HG03439 (cell line): ENCODE data around the gene ZP1.

ENCODE experiments used
- ATAC-seq: cut with Tn5 transposase; IDR thresholded peaks from one replicate; pipeline ENCODE4 v1.9.1; 2021; ENCODE audit warnings: mild to moderate bottlenecking, moderate library complexity; ENCODE audit not compliant: unreplicated experiment

Gene ZP1

DNA sequence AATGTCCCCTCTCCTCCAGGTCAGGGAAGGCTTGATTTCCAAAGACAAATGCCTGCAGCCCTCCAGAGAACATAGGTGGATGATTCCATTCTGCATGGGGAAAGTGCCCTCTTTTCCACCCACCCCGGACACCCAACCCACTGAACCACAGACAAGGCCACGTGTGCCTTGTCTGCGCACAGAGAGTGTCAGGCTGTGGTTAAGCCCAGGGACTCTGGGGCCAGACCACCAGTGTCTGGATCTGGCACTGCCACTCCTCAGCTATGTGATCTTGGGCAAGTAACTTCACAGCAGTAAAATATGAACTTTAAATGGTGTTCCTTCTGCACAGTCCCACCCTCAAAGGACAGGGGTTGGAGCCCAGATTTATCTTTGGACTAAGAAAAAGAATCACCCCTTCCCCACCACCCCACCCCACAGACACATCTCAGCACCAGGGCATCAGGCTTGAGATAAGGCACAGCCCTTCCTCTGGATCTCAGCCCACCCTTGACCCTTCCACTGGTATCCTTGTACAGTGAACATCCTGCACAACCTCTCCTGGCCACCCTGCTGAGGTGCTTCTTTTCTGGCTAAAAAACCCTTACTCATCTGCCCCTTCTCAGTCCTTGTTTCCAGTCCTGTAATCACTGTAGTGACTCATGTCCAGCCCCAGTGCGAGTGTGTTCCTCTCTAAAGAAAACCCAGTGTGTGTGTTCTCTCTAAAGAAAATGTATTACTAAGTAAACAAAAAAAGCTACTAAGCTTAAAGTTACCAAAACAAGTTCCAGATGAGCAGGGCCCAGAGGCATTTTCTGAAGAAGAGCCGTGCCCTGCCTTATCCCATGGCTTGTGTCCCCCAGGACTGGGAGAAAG, 9.7 kb upstream of the ZP1 start:
- no peak for ATAC-seq

DNA sequence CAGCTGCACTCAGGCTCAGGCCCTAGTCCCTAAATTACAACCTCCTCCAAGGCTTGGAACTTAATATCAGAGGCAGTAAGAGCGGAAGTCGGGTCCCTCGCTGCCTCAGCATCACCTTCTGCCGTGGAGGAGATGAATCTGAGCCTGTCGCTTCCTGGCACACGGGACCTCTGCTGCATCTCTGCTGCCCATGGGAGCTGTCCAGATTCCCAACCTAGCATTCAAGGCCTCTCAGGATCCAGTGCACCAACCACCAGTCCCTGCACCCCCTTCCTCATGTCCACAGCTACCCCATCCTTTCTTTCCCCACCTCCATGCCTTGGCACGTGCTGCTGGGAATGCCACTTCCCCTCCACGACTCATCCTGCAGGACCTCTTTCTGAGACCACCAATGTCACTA, 9.1 kb upstream of the ZP1 start:
- ATAC-seq = no peak

DNA sequence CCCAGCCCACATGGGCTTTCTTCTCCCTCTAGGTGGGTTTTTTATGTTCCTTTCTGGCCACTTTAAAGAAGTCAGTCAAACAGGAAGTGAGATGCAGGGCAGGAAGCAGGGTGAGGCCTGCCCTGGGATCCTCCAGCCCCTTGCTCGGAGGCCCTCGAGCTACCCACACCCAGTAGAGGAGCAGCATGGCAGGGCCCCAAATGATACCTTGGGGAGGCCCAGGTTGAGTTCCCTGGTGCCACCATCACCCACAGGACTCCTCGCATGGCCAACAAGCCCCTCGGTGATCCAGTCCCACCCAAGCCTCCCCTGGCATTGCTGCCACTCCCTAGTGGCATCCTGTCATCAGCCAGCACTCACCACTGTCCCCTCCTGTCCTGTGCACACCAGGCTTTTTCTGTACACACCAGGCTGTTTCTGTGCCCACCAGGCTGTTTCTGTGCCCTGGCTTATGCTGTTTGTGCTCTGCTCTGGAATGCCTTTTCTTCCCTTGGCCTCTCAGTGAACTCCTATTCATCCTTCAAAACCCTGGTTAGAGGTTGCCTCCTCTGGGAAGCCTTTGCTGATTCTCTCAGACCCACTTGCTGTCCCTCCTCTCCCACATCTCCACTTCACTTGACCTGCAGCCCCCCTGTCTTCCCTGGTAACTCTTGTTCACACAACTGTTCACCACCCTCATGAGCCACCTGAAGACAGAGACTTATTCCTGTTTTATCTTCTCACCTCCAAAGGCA, 8.4 kb upstream of the ZP1 start:
- no peak for ATAC-seq

DNA sequence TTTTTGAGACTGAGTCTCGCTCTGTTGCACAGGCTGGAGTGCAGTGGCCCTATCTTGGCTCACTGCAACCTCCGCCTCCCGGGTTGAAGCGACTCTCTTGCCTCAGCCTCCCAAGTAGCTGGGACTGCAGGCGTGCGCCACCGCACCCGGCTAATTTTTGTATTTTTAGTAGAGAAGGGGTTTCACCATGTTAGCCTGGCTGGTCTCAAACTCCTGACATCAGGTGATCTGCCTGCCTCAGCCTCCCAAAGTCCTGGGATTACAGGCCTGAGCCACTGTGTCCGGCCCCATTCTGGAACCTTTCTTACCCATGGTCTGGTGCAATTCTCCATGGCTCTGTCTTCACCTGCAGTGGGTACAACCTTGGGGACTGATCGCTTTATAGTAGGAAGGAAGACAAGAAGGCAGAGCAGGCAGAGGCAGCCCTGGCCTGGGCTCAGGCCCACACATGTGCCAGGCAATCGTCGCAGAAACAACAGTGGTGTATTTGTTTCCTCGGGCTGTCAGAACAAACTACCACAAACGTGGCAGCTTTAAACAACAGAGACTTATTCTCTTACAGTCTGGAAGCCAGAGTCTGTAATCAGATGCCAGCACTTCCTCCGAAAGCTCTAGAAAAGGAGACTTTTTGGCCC, 7.6 kb upstream of the ZP1 start:
- no peak for ATAC-seq

DNA sequence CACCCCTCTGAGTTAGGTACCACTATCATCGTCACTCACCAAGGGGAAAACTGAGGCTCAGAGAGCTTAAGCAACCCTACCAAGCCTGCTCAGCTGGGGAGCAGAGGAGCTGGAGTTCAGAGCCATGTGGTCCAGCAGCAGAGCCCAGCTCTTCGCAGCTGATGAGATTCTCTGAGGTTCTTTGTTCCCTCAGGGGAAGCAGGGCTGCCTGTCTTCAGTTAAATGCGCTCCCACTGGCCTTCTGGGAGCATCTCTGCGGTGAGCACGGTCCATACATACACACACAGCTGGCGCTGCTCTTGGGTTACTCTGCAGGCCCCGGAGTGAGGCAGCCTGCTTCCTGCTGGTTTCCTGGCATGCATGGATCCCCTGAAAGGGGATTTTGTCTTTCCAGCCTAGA, 6.4 kb upstream of the ZP1 start:
- ATAC-seq = no peak

DNA sequence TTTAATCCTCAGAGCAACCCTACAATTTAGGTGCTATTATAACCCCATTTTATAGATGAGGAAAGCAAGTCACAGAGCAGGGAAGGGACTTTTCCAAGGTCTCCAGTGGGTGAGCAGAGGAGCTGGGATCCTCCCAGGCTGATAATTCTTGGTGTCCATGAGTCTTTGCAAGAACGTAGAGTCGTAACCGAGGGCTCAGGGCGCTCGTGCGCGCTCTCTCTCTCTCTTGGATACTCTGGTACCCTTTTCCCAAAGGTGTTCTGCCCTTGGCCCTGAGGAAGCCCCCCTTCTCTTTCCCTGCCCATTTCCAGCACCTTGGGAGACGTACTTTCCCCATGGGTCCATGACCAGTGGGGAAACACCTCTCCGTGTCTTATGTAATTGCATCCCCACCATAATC, 5.2 kb upstream of the ZP1 start:
- no peak for ATAC-seq

DNA sequence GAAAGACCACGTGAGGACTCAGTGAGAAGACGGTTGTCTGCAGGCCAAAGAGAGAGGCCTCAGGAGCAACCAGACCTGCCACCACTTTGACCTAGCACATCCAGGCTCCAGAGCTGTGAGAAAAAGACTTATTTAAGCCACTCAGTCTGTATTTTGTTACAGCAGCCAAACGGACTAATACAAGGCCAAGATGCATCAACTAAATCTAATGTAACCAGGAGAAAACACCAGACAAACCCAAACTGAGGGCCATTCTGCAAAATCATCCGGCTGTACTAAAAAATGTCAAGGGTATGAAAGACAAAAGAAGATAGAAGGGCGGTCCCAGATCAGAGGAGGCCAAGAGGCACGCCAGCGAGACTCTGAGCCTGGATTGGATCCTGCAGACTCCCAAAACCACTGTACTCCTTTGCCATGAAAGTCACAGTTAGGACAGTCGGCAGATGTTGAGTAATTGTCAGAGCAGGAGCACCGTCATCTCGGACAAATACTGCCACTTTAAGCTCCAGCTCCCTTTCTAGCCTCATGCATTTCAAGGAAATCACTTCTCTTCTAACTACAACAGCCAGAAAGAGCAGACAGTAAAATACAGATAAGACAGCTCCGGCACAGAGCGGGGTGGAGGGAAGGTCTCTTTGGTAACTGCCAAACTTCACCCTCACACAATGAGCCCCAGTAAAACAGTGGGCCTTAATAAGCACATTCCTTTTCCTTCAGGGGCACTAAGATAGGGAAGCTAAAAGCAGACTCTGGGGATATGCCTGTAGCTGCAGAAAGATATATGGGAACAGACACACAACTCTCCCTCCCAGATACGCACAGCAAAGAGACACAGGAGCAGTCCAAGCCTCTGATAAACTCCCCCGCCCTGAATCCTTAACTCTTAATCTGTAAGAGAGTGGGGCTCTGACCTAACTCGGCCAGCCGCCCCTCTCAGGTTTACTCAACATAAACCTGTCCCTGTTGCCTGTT, 3.5 kb upstream of the ZP1 start:
- ATAC-seq = no peak

DNA sequence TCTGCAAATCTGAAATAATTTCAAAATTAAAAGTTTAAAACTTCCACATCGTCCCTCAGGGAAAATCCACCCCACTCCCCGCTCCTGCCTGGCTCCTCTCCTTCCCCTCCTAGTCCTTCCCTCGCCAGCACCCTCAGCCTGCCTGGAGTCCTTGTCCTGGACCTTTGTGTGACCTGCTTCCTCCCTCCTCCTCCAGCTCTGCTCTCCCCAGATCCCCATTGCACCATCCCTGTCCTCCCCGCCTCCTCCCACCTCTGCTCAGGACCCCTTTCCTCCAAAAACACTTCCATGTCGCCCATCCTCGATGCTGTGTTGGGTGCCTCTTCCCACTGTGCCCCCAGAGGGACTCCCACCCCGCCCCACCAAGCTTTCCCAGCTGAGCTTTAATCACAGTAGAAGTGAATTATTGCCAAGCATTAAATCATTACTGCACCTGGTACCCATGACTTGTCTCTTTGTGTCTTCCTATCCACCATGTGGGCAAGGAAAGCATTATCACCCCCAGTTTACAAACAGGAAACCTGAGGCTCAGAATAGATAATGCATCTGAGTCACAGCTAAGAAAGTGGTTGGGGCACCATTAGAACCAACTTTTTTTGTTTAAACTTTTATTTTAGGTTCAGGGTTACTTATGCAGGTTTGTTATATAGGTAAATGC, 2.4 kb upstream of the ZP1 start:
- ATAC-seq = no peak

DNA sequence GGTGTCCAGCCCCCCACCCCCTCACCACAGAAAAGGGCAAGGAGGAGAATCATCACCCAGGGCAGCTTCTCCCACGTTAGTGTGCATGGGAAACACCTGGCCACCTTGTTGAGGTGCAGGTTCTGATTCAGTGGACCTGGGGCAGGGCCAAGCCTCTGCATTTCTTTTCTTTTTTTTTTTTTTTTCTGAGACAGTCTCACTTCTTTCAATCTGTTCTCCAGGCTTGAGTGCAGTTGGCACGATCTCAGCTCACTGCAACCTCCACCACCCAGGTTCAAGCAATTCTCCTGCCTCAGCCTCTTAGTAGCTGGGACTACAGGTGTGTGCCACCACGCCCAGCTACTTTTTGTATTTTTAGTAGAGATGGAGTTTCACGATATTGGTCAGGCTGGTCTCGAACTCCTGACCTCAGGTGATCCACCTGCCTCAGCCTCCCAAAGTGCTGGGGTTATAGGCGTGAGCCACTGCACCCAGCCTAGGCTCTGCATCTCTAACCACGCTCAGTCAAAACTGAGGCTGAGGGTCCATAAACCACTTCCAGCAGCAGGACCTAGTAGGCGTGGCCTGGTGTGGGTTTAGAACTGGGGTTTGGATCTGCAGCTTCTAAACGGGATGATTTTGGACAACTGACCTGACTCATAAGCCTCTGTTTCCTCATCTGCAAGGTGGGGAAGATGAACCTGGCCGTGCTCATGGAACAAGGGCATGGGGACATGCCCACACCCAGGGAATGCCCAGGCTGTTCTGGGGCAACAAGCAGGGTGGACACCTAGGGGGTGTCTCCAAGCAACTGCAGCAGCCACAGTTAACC, 734 bp downstream of the ZP1 start:
- ATAC-seq = no peak

DNA sequence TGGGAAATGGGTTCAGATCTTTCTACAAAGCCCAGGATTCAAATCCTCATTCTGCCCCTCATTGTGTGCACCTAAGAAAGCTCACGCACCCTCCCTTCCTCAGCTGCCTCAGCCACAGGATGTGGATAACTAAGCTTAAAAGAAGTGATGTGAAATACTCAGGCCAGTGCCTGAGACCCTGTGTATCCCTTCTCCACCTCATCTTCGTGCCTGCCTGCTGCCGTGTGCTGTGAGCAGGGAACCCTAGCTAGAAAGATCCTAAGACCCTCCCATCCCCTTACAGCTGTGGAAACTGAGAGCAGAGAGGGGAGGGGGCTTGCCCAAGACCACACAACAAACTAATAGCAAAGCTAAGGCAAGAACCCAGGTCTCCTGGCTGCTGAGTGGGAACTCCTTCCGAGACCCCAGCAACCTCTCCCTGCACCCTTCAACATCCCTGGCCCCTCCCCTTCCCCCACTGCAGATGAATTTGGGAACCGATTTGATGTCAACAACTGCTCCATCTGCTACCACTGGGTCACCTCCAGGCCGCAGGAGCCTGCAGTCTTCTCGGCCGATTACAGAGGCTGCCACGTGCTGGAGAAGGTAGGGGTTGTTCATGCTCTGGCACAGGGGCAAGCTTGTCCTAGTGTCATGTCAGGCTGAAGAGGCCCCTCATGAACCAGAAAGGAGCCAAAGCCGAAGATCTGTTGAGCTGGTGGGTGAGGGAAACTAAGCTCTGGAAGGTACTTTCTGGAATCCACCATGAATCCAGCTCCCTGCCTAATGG, 1.5 kb downstream of the ZP1 start:
- no peak for ATAC-seq

DNA sequence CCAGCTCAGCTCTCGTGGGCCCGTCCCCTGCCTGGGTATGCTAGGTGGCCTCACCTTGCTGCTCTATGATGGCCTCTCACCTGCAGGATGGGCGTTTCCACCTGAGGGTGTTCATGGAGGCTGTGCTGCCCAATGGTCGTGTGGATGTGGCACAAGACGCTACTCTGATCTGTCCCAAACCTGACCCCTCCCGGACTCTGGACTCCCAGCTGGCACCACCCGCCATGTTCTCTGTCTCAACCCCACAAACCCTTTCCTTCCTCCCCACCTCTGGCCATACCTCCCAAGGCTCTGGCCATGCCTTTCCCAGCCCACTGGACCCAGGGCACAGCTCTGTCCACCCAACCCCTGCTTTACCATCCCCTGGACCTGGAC, 2.1 kb downstream of the ZP1 start:
- no peak for ATAC-seq

DNA sequence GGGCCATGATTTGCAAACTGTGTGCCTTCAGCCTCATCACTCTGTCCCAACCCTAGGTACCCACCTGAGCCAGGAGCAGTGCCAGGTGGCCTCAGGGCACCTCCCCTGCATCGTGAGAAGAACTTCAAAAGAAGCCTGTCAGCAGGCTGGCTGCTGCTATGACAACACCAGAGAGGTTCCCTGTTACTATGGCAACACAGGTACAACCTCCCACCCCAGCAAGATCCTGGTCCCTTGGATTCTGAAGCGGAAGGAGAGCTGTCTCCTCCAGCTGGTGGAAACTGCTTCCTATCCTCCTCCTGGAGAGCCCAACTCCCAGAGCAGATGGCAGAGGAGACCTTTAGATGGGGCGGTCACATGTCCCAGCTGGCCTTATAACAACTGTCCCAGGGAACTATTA, 2.9 kb downstream of the ZP1 start:
- ATAC-seq = no peak

DNA sequence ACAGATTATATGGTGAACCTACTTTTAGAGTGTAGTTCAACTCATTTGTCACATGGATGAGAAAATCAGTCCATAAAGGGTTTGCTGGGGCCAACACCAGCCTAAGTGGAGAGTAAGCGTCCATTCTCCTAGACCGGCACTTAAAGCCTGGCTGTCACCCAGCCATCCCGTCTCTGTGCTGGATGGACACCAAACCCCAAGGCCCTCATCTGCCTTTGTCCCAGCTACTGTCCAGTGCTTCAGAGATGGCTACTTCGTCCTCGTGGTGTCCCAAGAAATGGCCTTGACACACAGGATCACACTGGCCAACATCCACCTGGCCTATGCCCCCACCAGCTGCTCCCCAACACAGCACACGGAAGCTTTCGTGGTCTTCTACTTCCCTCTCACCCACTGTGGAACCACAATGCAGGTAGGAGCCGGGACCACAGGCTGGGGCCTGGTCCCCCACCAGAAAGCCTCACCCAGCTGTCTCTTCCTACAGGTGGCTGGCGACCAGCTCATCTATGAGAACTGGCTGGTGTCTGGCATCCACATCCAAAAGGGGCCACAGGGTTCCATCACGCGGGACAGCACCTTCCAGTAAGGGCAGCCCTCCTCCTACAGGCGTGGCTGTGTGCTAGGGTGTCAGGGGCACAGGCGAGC, 3.5 kb downstream of the ZP1 start:
- no peak for ATAC-seq

DNA sequence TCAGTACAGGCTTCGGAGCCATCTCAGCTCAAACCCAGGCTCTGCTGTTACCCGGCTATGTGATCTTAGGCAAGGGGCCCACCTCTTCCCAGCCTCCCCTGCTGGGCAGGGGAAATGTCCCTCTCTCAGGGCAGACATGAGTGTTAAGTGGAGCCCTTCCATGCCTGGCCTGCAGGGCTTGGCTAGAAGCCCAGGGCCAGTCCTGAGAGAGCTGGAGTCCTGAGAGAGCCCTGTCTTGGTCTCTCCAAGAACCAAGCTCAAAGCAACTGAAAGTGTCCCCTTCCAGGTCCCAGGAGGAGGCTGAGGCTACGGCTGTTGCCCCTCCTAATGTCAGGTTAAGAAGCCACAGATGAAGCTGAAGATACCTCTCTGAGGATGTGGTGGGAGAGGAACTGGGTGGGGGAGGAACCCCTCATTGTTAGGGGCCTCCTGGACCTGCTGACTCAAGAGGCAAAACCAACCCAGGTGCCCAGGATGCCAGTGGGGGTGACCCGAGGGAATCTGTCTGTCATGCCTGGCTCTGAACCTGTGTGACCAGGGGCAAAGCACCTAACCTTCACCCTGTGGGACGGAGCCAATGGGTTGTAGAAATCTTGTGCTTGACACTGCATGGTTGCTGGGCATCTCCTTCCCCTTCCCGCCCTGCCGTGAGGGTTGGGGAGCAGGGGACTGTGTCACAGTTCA, 4.2 kb downstream of the ZP1 start:
- ATAC-seq = no peak

DNA sequence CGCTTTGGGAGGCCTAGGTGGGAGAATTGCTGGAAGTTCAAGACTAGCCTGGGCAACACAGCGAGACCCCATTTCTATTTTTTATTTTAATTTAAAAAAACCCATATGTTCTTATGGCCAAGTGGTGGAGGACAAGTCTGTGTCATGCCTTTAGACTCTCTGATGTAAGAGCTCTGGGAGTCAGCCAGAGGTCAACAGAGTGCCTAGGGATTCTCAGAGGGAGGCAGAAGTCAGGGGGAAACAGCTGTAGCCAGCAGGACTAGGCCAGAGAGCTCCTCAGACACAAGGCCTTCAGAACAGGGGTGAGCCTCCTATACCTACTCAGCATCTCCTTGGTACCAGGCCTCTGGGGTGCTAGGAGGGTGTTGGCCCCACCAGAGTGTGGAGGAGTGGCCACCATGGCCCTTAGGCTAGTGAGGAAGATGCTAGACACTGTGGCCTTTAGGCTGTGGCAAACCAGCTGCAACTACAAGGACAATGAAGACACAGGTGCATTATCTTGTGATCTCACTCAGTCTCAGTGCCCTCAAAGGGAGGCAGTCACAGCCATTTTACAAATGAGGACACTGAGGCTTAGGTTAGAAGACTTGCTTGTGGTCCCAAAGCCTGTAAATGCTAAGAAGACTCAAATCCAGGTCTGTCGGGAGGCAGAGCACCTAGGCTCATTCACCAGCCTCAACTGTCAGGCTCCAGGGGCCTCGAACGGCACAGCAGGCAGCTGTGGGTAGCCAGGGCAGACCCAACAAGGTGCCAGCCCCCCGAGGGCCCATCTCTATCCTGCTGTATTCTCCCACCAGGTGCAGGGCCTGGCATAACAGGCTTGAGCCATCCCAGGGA, 5.0 kb downstream of the ZP1 start:
- ATAC-seq = no peak

DNA sequence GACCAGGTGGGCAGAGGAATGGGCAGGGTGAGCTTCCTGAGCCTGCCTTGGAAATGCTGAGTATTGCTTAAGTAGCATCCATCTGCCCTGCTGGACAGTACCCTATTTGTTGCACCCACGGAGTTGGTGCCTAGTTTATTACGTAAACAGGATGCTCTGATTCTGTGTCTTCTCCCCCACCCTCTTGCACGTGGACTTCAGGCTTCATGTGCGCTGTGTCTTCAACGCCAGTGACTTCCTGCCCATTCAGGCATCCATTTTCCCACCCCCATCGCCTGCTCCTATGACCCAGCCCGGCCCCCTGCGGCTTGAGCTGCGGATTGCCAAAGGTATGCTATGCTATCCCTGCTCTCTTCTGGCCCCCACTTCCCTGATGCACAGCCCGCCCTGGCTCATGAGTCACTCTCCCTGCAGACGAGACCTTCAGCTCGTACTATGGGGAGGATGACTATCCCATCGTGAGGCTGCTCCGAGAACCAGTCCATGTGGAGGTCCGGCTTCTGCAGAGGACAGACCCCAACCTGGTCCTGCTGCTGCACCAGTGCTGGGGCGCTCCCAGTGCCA, 5.7 kb downstream of the ZP1 start:
- no peak for ATAC-seq

DNA sequence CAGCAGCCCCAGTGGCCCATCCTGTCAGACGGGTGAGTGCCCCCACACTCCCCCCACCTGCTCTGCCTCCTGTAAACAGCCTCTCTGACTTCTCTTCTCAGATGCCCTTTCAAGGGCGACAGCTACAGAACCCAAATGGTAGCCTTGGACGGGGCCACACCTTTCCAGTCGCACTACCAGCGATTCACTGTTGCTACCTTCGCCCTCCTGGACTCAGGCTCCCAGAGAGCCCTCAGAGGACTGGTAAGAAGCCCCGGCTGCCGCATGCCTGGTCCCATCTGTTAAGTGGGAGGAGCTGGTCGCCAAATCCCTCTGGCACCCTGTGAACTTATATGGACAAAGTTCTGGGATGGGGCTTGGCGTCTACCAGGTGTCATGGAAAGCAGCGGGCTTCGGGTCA, 6.2 kb downstream of the ZP1 start:
- no peak for ATAC-seq
